Gastroesophageal sphincter (tissue), 4 donors: ENCODE measurements around the gene FRMD5. TPM values are rescaled to one million over a fixed set of nuclear protein-coding genes. Genes with fewer than 3 reads are reported as not detected.

Experiments used
- ATAC-seq: fragments of 150-250 bp; one replicate; pipeline ENCODE4 v1.9.1; 2016; ENCODE audit warnings: mild to moderate bottlenecking, moderate library complexity
- H3K27ac ChIP-seq, 4 donors: fragments of 200-600 bp; sonication (generic) in 3 of 4; 1 replicate in 3 of 4; 2 replicates in 1 of 4; pipeline ENCODE4 v1.5.1; 2016 to 2019
- H3K27me3 ChIP-seq: fragments of 200-600 bp; sonication (generic); one replicate; pipeline ENCODE4 v1.5.1; 2019
- H3K36me3 ChIP-seq, 2 donors: fragments of 200-600 bp; sonication (generic); one replicate each; pipeline ENCODE4 v1.5.1; 2019; ENCODE audit warnings: control low read depth in 1 of 2
- H3K4me1 ChIP-seq, 3 donors: fragments of 200-600 bp; sonication (generic); 1 replicate in 2 of 3; 2 replicates in 1 of 3; pipeline ENCODE4 v1.5.1; 2016 to 2019; ENCODE audit warnings: control low read depth in 2 of 3
- H3K4me3 ChIP-seq, 2 donors: fragments of 200-600 bp; sonication (generic); one replicate each; pipeline ENCODE4 v1.5.1; 2019; ENCODE audit warnings: mild to moderate bottlenecking in 1 of 2, moderate library complexity in 1 of 2
- H3K9me3 ChIP-seq, 3 donors: fragments of 200-600 bp; sonication (generic); one replicate each; pipeline ENCODE4 v1.5.1; 2017 to 2019; ENCODE audit warnings: control low read depth in 2 of 3
- EP300 ChIP-seq: sonication (generic); formaldehyde crosslinking; IDR thresholded peaks from one replicate; pipeline ENCODE4 v1.6.1; 2017; ENCODE audit warnings: antibody characterized with exemption, mild to moderate bottlenecking
- POLR2A ChIP-seq, 2 donors: fragments of 450-650 bp; IDR thresholded peaks; one replicate each; pipeline ENCODE4 v1.6.1; 2017; ENCODE audit warnings: antibody characterized with exemption in 2 of 2, mild to moderate bottlenecking in 2 of 2, moderate library complexity in 1 of 2
- POLR2AphosphoS5 ChIP-seq: sonication (generic); formaldehyde crosslinking; IDR thresholded peaks from one replicate; pipeline ENCODE4 v1.6.1; 2017; ENCODE audit warnings: antibody characterized with exemption
- whole genome bisulfite sequencing, 2 donors: methylation state at CpG; one replicate each; pipeline ENCODE4 v1.1.5; 2018; ENCODE audit warnings: low coverage in 1 of 2; 5-methylcytosine and 5-hydroxymethylcytosine counted together
- total RNA-seq, 4 donors: library from RNA; depleted of rRNA; stranded (reverse); fragments of >200 nt; gene quantifications; one replicate each; pipeline ENCODE4 v1.1.0, GENCODE V29; 2016
- TF ChIP-seq, protein P1 (sequence below), 4 experiments: fragments of 200-600 bp in 2 of 4; fragments of 450-650 bp in 2 of 4; sonication (generic) in 1 of 4; IDR thresholded peaks; one replicate each; pipeline ENCODE4 v1.5.1; 2017 to 2019; ENCODE audit warnings: antibody characterized with exemption in 4 of 4, mild to moderate bottlenecking in 2 of 4, moderate library complexity in 2 of 4

The FRMD5 gene
- total RNA-seq, 4 donors from 2014 or later = 0.47 to 1.2 (median 0.90) TPM

DNA sequence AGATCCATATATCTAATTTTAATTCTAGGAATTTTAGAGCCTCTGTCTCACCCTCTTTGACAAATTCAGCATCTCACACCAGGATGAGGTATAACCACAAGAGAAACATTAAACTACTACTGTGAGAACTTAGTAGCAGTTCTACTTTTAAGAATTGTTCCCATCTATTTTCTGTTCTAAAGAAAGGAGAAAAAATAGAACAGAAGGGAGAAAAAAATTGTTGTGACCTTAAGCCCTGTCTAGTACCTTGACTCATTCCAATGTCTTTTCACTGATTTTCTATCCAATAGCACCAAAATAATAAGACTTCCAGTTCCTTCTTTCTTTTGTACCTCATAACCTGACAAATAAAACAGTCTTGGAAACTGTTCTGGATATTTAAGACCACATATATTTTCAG is 37.0 kb downstream of the FRMD5 start:
- no peak overlapping the region for H3K4me3 ChIP-seq
- no peaks in the 10 kb centered on the region for H3K9me3 ChIP-seq
- H3K27me3 ChIP-seq = peaks cover 18% of the 10 kb centered on the region
- no peaks in the 10 kb centered on the region for H3K36me3 ChIP-seq
- H3K27ac ChIP-seq = no peak overlapping the region
- TF ChIP-seq POLR2AphosphoS5 = no peak
- TF ChIP-seq POLR2A (IDR thresholded peaks at IDR 0.05) = no peak
- TF ChIP-seq, protein P1, sequence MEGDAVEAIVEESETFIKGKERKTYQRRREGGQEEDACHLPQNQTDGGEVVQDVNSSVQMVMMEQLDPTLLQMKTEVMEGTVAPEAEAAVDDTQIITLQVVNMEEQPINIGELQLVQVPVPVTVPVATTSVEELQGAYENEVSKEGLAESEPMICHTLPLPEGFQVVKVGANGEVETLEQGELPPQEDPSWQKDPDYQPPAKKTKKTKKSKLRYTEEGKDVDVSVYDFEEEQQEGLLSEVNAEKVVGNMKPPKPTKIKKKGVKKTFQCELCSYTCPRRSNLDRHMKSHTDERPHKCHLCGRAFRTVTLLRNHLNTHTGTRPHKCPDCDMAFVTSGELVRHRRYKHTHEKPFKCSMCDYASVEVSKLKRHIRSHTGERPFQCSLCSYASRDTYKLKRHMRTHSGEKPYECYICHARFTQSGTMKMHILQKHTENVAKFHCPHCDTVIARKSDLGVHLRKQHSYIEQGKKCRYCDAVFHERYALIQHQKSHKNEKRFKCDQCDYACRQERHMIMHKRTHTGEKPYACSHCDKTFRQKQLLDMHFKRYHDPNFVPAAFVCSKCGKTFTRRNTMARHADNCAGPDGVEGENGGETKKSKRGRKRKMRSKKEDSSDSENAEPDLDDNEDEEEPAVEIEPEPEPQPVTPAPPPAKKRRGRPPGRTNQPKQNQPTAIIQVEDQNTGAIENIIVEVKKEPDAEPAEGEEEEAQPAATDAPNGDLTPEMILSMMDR (IDR thresholded peaks at IDR 0.05) = no peak
- TF ChIP-seq EP300 = no peak
- no peak for ATAC-seq
- H3K4me1 ChIP-seq = no peaks in the 10 kb centered on the region

GRCh38 chr15:44157679-44158078 is 37.4 kb downstream of the FRMD5 start:
- WGBS, 2 donors = 59 to 60% methylated on average over 1 of the region's 1 CpG
- H3K4me1 ChIP-seq = no peaks in the 10 kb centered on the region
- no peaks in the 10 kb centered on the region for H3K9me3 ChIP-seq
- H3K36me3 ChIP-seq = no peaks in the 10 kb centered on the region
- no peak overlapping the region for H3K4me3 ChIP-seq
- no peak for ATAC-seq
- H3K27ac ChIP-seq = no peak overlapping the region
- peaks cover 18% of the 10 kb centered on the region for H3K27me3 ChIP-seq
- TF ChIP-seq POLR2A (IDR thresholded peaks at IDR 0.05) (no peak), POLR2AphosphoS5 (no peak), EP300 (no peak)
- TF ChIP-seq, protein P1 (IDR thresholded peaks at IDR 0.05) = no peak

DNA sequence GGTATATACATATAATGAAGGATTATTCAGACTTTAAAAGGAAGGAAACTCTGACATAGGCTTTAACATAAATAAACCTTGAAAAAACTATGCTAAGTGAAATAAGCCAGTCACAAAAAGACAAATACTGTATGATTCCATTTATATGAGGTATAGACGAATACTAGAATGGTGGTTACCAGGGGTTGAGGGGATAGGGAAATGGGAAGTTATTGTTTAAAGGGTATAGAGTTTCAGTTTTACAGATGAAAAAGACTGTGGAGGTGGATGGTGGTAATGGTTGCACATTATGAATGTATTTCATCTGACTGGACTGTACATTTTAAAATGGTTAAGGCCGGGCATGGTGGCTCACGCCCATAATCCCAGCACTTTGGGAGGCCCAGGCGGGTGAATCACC is 41.7 kb downstream of the FRMD5 start:
- H3K4me1 ChIP-seq = no peaks in the 10 kb centered on the region
- H3K27me3 ChIP-seq = peaks cover 5% of the 10 kb centered on the region
- TF ChIP-seq POLR2AphosphoS5 = no peak
- TF ChIP-seq EP300 = no peak
- no peak for TF ChIP-seq POLR2A (IDR thresholded peaks at IDR 0.05)
- TF ChIP-seq, protein P1 (IDR thresholded peaks at IDR 0.05) = no peak
- no peak overlapping the region for H3K4me3 ChIP-seq
- 50 to 71% methylated on average over 1 to 2 of the region's 4 CpGs for WGBS, 2 donors
- no peaks in the 10 kb centered on the region for H3K36me3 ChIP-seq
- H3K27ac ChIP-seq = no peak overlapping the region
- no peaks in the 10 kb centered on the region for H3K9me3 ChIP-seq
- ATAC-seq = no peak

DNA sequence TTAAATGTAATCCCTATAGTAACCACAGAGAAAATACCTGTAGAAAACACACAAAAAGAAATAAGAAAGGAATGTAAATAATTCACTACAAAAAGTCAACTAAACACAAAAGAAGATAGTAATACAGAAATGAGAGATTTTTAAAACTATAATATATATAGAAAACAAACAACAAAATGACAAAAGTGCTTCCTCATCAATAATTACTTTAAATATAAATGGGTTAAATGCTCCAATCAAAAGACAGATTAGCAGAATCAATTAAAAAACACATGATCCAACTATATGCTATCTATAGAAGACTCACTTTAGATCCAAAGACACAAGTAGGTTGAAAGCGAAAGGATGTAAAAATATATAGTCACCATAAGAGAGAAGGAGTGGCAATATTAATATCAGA is 45.8 kb downstream of the FRMD5 start:
- Histone ChIP-seq H3K27me3 (peaks cover 5% of the 10 kb centered on the region), H3K36me3 (no peaks in the 10 kb centered on the region), H3K9me3 (no peaks in the 10 kb centered on the region), H3K4me1 (no peaks in the 10 kb centered on the region), H3K4me3 (no peak overlapping the region), H3K27ac (no peak overlapping the region)
- WGBS, 2 donors = 83 to 92% methylated on average over 1 of the region's 1 CpG
- TF ChIP-seq POLR2A (IDR thresholded peaks at IDR 0.05) (no peak), EP300 (no peak), POLR2AphosphoS5 (no peak)
- TF ChIP-seq, protein P1 (IDR thresholded peaks at IDR 0.05) = no peak
- ATAC-seq = no peak

DNA sequence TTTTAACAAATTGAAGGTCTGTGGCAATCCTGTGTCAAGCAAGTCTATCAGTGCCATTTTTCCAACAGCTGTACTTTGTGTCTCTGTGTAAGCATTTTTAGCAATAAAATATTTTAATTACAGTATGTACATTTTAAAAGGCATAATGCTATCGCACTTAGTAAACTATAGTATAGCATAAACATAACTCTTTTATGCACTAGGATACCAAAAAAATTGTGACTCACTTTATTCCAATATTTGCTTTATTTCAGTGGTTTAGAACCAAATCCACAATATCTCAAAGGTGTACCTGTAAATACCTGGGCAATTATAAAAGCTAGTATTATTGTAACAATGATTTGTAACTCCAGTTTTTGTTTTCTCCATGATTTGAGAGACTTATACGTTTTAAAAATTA is 46.5 kb downstream of the FRMD5 start:
- Histone ChIP-seq H3K4me1 (no peaks in the 10 kb centered on the region), H3K36me3 (no peaks in the 10 kb centered on the region), H3K27me3 (peaks cover 5% of the 10 kb centered on the region), H3K27ac (no peak overlapping the region), H3K4me3 (no peak overlapping the region), H3K9me3 (no peaks in the 10 kb centered on the region)
- ATAC-seq = no peak
- TF ChIP-seq POLR2A (IDR thresholded peaks at IDR 0.05) (no peak), EP300 (no peak), POLR2AphosphoS5 (no peak)
- TF ChIP-seq, protein P1 (IDR thresholded peaks at IDR 0.05) = no peak
- WGBS, 2 donors = 57 to 64% methylated on average over 1 to 2 of the region's 2 CpGs
